ENCODE measurements around the gene ATP9B.

DNA sequence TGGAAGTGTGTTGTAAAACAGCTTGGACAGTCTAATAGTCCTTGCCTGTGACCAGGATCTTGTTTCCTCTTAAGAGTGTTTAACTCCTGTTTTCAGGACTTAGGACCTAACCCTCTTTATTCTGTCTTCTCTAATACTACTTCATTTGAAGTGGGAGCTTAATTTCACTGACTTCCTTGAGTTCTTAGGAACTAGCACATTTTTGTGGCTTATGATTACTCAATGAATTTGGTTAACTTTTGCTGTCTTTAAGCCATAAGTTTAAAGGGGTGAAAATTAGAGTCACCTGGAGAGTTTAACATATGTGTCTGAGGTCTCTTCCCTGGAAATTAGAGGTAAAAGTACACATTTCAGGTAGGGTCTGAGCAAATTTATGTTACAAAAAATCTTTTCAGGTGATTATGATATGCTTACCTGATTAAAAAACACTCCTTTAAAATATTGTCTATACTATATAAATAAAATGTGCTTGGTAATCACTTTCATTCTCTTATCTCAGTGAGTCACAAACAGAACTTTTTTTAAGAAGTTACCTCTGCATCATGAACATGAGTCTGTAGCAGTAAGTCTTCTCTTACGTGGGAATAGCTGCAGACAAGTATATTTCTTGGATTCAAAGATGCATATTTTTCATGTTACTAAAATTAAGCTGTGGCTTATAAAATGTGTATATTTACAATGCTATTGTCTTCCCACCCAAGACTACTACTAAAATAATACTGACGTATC is 52.7 kb downstream of the ATP9B start:
- TF ChIP-seq OSR1 (CRISPR knock-in tag; IDR thresholded peaks at IDR 0.05) (no peak), SNAI2 (CRISPR knock-in tag; IDR thresholded peaks at IDR 0.05) (no peak), TSHZ2 (CRISPR knock-in tag; IDR thresholded peaks at IDR 0.05) (no peak), TCF4 (CRISPR knock-in tag; IDR thresholded peaks at IDR 0.05; ENCODE audit: borderline replicate concordance) (no peak), CSDC2 (CRISPR knock-in tag; IDR thresholded peaks at IDR 0.05) (no peak), CSRNP3 (CRISPR knock-in tag; IDR thresholded peaks at IDR 0.05) (no peak), ISL1 (CRISPR knock-in tag; IDR thresholded peaks at IDR 0.05) (no peak), BACH2 (CRISPR knock-in tag; IDR thresholded peaks at IDR 0.05; ENCODE audit: borderline replicate concordance) (no peak), ZFP30 (CRISPR knock-in tag; IDR thresholded peaks at IDR 0.05) (no peak), RARB (CRISPR knock-in tag; IDR thresholded peaks at IDR 0.05) (no peak), PPARA (CRISPR knock-in tag; IDR thresholded peaks at IDR 0.05; ENCODE audit: borderline replicate concordance) (no peak), ARNTL (CRISPR knock-in tag; IDR thresholded peaks at IDR 0.05; ENCODE audit: borderline replicate concordance, low read depth) (no peak)
- TF ChIP-seq, protein P1, sequence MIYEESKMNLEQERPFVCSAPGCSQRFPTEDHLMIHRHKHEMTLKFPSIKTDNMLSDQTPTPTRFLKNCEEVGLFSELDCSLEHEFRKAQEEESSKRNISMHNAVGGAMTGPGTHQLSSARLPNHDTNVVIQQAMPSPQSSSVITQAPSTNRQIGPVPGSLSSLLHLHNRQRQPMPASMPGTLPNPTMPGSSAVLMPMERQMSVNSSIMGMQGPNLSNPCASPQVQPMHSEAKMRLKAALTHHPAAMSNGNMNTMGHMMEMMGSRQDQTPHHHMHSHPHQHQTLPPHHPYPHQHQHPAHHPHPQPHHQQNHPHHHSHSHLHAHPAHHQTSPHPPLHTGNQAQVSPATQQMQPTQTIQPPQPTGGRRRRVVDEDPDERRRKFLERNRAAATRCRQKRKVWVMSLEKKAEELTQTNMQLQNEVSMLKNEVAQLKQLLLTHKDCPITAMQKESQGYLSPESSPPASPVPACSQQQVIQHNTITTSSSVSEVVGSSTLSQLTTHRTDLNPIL (CRISPR knock-in tag; IDR thresholded peaks at IDR 0.05; ENCODE audit: low read depth), result no peak
- TF ChIP-seq, protein P2, sequence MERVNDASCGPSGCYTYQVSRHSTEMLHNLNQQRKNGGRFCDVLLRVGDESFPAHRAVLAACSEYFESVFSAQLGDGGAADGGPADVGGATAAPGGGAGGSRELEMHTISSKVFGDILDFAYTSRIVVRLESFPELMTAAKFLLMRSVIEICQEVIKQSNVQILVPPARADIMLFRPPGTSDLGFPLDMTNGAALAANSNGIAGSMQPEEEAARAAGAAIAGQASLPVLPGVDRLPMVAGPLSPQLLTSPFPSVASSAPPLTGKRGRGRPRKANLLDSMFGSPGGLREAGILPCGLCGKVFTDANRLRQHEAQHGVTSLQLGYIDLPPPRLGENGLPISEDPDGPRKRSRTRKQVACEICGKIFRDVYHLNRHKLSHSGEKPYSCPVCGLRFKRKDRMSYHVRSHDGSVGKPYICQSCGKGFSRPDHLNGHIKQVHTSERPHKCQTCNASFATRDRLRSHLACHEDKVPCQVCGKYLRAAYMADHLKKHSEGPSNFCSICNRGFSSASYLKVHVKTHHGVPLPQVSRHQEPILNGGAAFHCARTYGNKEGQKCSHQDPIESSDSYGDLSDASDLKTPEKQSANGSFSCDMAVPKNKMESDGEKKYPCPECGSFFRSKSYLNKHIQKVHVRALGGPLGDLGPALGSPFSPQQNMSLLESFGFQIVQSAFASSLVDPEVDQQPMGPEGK (CRISPR knock-in tag; IDR thresholded peaks at IDR 0.05; ENCODE audit: borderline replicate concordance), result no peak
